ENCODE data around the gene KCNK13. TPM values are rescaled to one million over a fixed set of nuclear protein-coding genes. Genes with fewer than 3 reads are reported as not detected.
"Not testable (repeated sequence)": the region's sequence is repeated elsewhere in the genome, so short reads cannot be mapped to it uniquely, and the experiment has no call there.

Gene KCNK13
- 0.07 and 0.09 TPM in 2 replicates for total RNA-seq

- intact Hi-C loops (cut with micrococcal nuclease): loop anchor here (5.0 to 10.0 kb wide), 3 partner anchors 89 to 336 kb away; partner anchors contain the start of gene CALM1
These were observed at the start of gene KCNK13 for GRCh38 chr14:90061685-90062126. Gene KCNK13 (plus strand): TSS chr14:90061994. CDS start chr14:90062206, 212 bp downstream.

GRCh38 chr14:90017371-90017770 lies 44.4 kb upstream of the KCNK13 start:
- intact Hi-C loops (cut with micrococcal nuclease): no loop called here

- intact Hi-C loops (cut with micrococcal nuclease): no loop called here
These were observed 41.8 kb upstream of the KCNK13 start for GRCh38 chr14:90019824-90020523.

GRCh38 chr14:90023176-90023896 lies 38.5 kb upstream of the KCNK13 start:
- intact Hi-C loops (cut with micrococcal nuclease): no loop called here

- intact Hi-C loops (cut with micrococcal nuclease): no loop called here
These were observed 36.9 kb upstream of the KCNK13 start for GRCh38 chr14:90024910-90025309.

- intact Hi-C loops (cut with micrococcal nuclease): not testable (repeated sequence)
These were observed 35.2 kb upstream of the KCNK13 start for GRCh38 chr14:90026608-90027007.

GRCh38 chr14:90027842-90028241 lies 34.0 kb upstream of the KCNK13 start:
- intact Hi-C loops (cut with micrococcal nuclease): no loop called here

- intact Hi-C loops (cut with micrococcal nuclease): no loop called here
These were observed 27.6 kb upstream of the KCNK13 start for GRCh38 chr14:90034156-90034555.

- intact Hi-C loops (cut with micrococcal nuclease): no loop called here
These were observed 26.8 kb upstream of the KCNK13 start for GRCh38 chr14:90034835-90035525.

- intact Hi-C loops (cut with micrococcal nuclease): no loop called here
These were observed 22.4 kb upstream of the KCNK13 start for GRCh38 chr14:90039253-90040010.

GRCh38 chr14:90040411-90040810 lies 21.4 kb upstream of the KCNK13 start:
- intact Hi-C loops (cut with micrococcal nuclease): no loop called here

GRCh38 chr14:90042496-90043252 lies 19.1 kb upstream of the KCNK13 start:
- intact Hi-C loops (cut with micrococcal nuclease): no loop called here

- intact Hi-C loops (cut with micrococcal nuclease): no loop called here
These were observed 16.2 kb upstream of the KCNK13 start for GRCh38 chr14:90045616-90046015.

- intact Hi-C loops (cut with micrococcal nuclease): no loop called here
These were observed 12.4 kb upstream of the KCNK13 start for GRCh38 chr14:90049390-90049789.

GRCh38 chr14:90050271-90050670 lies 11.5 kb upstream of the KCNK13 start:
- intact Hi-C loops (cut with micrococcal nuclease): no loop called here

GRCh38 chr14:90053044-90053443 lies 8.8 kb upstream of the KCNK13 start:
- intact Hi-C loops (cut with micrococcal nuclease): no loop called here

- intact Hi-C loops (cut with micrococcal nuclease): no loop called here
These were observed 7.0 kb upstream of the KCNK13 start for GRCh38 chr14:90054803-90055202.

- intact Hi-C loops (cut with micrococcal nuclease): no loop called here
These were observed 5.0 kb upstream of the KCNK13 start for GRCh38 chr14:90056826-90057225.

- intact Hi-C loops (cut with micrococcal nuclease): no loop called here
These were observed 2.8 kb upstream of the KCNK13 start for GRCh38 chr14:90058876-90059458.

- intact Hi-C loops (cut with micrococcal nuclease): loop anchor here (1.0 to 10.0 kb wide), 4 partner anchors 88 to 337 kb away; partner anchors contain the start of gene CALM1
These were observed 1.4 kb upstream of the KCNK13 start for GRCh38 chr14:90060312-90060964.
